HG03039 (cell line): ENCODE measurements around the gene MYL7.

ENCODE experiments used
- ATAC-seq: cut with Tn5 transposase; IDR thresholded peaks from one replicate; pipeline ENCODE4 v1.9.1; 2021; ENCODE audit warnings: mild to moderate bottlenecking, moderate library complexity; ENCODE audit not compliant: unreplicated experiment

The MYL7 gene

GRCh38 chr7:44112997-44113763 is 28.0 kb downstream of the MYL7 start:
- no peak for ATAC-seq

- ATAC-seq = no peak
Measured at GRCh38 chr7:44112231-44112996, 28.7 kb downstream of the MYL7 start.

GRCh38 chr7:44111761-44112160 is 29.4 kb downstream of the MYL7 start:
- no peak for ATAC-seq

GRCh38 chr7:44110719-44111635 is 30.2 kb downstream of the MYL7 start:
- ATAC-seq = no peak

- no peak for ATAC-seq
Measured at GRCh38 chr7:44109991-44110390, 31.1 kb downstream of the MYL7 start.

- no peak for ATAC-seq
Measured at GRCh38 chr7:44108768-44109750, 32.1 kb downstream of the MYL7 start.

GRCh38 chr7:44107961-44108767 is 33.0 kb downstream of the MYL7 start:
- ATAC-seq = no peak

- ATAC-seq = no peak
Measured at GRCh38 chr7:44107116-44107960, 33.8 kb downstream of the MYL7 start.

GRCh38 chr7:44106311-44107065 is 34.6 kb downstream of the MYL7 start:
- ATAC-seq = no peak

- no peak for ATAC-seq
Measured at GRCh38 chr7:44105832-44106231, 35.3 kb downstream of the MYL7 start.

- no peak for ATAC-seq
Measured at GRCh38 chr7:44104860-44105771, 36.0 kb downstream of the MYL7 start.

- no peak for ATAC-seq
Measured at GRCh38 chr7:44103923-44104859, 36.9 kb downstream of the MYL7 start, which contains the start of gene AEBP1. AEBP1 (plus strand) TSS chr7:44104345; CDS start chr7:44104666, 321 bp downstream.

GRCh38 chr7:44103566-44103922 is 37.6 kb downstream of the MYL7 start:
- no peak for ATAC-seq

- ATAC-seq = no peak
Measured at GRCh38 chr7:44102846-44103565, 38.1 kb downstream of the MYL7 start.
